Loucy (cell line): ENCODE results near the gene MCM9.

ENCODE experiments used
- CTCF ChIP-seq: fragments of 200-600 bp; sonication (generic); conservative IDR thresholded peaks from 2 replicates; pipeline ENCODE4 v1.5.1; 2014; ENCODE audit warnings: mild to moderate bottlenecking, antibody characterized with exemption, low read length
- EZH2phosphoT487 ChIP-seq: fragments of 200-600 bp; IDR thresholded peaks from 2 replicates; pipeline ENCODE4 v1.6.1; 2018; ENCODE audit warnings: antibody characterized with exemption, mild to moderate bottlenecking, moderate library complexity, borderline replicate concordance

DNA sequence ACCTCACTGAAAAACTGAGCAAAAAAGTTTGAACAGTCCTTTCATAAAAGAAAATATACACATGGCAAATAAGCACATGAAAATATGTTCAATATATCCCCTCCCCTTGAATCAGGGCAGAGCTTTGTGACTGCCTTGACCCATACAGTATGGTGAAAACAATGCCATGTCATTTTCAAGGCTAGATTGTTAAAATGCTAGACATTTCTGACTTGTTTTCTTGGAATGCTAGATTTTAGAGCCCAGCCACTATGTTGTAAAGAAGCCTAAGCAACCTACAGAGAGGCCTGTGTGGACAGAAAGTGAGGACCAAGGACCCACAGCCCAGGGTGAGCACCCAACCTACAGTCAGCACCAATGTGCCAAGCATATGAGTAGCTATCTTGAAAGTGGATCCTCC is 58.1 kb downstream of the MCM9 start:
- TF ChIP-seq EZH2phosphoT487 (no peak), CTCF (no peak)
